ENCODE data around the gene PATJ.

Gene PATJ, protein sequence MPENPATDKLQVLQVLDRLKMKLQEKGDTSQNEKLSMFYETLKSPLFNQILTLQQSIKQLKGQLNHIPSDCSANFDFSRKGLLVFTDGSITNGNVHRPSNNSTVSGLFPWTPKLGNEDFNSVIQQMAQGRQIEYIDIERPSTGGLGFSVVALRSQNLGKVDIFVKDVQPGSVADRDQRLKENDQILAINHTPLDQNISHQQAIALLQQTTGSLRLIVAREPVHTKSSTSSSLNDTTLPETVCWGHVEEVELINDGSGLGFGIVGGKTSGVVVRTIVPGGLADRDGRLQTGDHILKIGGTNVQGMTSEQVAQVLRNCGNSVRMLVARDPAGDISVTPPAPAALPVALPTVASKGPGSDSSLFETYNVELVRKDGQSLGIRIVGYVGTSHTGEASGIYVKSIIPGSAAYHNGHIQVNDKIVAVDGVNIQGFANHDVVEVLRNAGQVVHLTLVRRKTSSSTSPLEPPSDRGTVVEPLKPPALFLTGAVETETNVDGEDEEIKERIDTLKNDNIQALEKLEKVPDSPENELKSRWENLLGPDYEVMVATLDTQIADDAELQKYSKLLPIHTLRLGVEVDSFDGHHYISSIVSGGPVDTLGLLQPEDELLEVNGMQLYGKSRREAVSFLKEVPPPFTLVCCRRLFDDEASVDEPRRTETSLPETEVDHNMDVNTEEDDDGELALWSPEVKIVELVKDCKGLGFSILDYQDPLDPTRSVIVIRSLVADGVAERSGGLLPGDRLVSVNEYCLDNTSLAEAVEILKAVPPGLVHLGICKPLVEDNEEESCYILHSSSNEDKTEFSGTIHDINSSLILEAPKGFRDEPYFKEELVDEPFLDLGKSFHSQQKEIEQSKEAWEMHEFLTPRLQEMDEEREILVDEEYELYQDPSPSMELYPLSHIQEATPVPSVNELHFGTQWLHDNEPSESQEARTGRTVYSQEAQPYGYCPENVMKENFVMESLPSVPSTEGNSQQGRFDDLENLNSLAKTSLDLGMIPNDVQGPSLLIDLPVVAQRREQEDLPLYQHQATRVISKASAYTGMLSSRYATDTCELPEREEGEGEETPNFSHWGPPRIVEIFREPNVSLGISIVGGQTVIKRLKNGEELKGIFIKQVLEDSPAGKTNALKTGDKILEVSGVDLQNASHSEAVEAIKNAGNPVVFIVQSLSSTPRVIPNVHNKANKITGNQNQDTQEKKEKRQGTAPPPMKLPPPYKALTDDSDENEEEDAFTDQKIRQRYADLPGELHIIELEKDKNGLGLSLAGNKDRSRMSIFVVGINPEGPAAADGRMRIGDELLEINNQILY (N-terminal part only)

DNA sequence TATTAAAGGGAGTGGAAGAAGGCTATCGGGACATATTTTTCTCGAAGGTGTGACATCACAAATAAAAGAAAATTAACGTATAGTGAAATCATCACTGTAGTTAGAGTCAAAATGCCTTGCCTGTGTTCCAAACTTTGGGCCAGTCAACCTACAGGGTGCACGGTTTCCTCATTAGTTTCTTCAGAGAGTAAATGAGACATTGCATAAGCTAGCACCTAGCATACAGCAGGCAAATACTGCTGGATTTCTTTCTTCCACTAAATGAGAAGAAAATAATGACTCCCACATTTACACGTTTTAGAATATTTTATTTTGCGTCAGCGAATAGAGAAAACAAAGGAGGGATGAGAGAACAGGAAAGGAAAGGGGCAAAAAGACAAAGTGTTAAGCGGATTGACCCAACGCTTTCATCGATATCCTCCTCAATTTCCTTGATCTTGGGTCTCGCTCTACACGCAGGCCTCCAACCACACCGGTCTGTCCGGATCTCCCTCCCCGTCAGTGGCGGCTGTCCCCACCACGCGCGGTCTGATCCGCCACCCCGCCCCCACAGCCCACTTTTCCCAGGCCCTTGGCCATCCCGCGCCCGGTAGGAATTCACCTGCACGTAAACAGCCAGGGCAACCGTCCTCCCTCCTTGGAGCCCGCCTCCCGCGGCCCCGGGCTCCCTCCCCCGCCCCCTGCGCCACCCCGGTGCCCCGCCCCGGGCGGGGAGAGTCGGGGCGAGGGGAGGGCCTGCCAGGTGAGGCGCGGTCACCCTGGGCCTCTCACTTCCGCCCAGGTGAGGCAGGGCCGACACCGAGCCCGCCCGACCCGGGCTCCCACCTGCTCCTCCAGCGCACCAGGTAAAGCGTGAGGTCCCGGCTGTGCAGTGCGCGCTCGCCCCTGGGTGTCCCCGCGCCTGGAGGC is at the start of gene PATJ:
Gene PATJ (plus strand): TSS at position 770 of the 909 bp plus-strand sequence. CDS start 20,413 bp downstream, outside the sequence.
- TF ChIP-seq, protein P1, sequence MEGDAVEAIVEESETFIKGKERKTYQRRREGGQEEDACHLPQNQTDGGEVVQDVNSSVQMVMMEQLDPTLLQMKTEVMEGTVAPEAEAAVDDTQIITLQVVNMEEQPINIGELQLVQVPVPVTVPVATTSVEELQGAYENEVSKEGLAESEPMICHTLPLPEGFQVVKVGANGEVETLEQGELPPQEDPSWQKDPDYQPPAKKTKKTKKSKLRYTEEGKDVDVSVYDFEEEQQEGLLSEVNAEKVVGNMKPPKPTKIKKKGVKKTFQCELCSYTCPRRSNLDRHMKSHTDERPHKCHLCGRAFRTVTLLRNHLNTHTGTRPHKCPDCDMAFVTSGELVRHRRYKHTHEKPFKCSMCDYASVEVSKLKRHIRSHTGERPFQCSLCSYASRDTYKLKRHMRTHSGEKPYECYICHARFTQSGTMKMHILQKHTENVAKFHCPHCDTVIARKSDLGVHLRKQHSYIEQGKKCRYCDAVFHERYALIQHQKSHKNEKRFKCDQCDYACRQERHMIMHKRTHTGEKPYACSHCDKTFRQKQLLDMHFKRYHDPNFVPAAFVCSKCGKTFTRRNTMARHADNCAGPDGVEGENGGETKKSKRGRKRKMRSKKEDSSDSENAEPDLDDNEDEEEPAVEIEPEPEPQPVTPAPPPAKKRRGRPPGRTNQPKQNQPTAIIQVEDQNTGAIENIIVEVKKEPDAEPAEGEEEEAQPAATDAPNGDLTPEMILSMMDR (conservative IDR thresholded peaks at IDR 0.05; ENCODE audit: low read length): no peak
- no peak for TF ChIP-seq EZH2phosphoT487 (IDR thresholded peaks at IDR 0.05; ENCODE audit: borderline replicate concordance)
- H3K27me3 ChIP-seq (ENCODE audit: insufficient read depth, low read length, poor library complexity, severe bottlenecking): no peaks in the 10 kb centered on the region
- no peaks in the 10 kb centered on the region for H3K4me1 ChIP-seq (ENCODE audit: insufficient read depth, low read length, poor library complexity, severe bottlenecking)
- H3F3A ChIP-seq (ENCODE audit: low read depth): no peaks in the 10 kb centered on the region
- no peaks in the 10 kb centered on the region for H4K20me1 ChIP-seq (ENCODE audit: insufficient read depth, low read length, poor library complexity, severe bottlenecking)
- H3K79me2 ChIP-seq (ENCODE audit: insufficient read depth, low read length): no peaks in the 10 kb centered on the region
- no peak within 1 kb of the TSS for H3K4me3 ChIP-seq (ENCODE audit: low read length, poor library complexity, severe bottlenecking)
- H3K4me2 ChIP-seq (ENCODE audit: low read depth, low read length, poor library complexity, severe bottlenecking): no peak within 1 kb of the TSS
- H3K9me3 ChIP-seq (ENCODE audit: insufficient read depth, low read depth, low read length): no peaks in the 10 kb centered on the region
- H3K9me2 ChIP-seq (replicated peaks; ENCODE audit: low read depth, low read length): no peaks in the 10 kb centered on the region
- H3K36me3 ChIP-seq (ENCODE audit: insufficient read depth, low read length): no peaks in the 10 kb centered on the region
- H3K9ac ChIP-seq (ENCODE audit: low read depth, low read length, poor library complexity, severe bottlenecking): no peak within 1 kb of the TSS
- H2AFZ ChIP-seq (ENCODE audit: low read length): no peak within 1 kb of the TSS

DNA sequence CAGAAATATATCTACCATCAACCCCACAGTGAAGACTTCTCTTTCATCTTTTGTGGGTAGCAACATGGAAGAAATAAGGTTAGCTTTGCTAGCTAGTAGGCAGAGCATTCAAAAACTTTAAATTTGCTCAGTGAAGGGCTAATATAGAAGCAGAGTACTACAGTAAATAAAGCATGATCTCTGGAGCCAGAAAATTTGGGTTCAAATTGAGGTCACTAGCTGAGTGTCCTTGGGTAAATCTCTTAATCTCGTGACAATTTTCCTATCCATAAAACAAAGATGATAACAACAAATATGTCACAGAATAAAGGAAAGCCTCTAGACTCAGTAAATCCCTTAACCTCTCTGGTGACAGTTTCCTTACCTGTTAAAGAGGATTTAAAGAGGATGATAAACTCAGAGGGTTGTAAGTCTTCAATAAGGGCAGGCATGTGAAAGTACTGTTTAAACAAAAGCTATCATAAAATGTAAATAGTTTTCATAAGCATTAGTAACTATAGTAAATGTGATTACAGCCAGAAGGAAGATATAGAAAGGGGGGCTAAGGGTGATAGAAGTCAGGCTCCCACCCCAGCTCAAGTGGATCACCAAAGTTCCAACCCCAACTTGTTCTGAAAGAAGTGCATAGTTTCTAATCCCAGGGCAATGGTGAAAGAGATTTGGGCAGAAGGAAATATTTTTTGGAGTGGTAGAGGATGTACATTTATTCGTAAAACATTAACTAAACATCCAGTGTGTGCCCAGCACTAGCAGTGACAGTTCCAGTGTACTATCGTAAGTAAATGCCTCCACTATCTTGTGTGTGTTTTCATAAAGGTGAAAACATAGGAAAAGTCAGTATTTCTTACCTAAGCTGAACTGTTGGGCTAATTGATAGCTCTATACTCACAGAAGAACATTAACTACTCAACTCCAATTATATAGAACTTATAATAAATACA is 42.1 kb upstream of the PATJ start:
- Histone ChIP-seq H3K4me3 (ENCODE audit: low read length, poor library complexity, severe bottlenecking) (no peak overlapping the region), H3K79me2 (ENCODE audit: insufficient read depth, low read length) (no peaks in the 10 kb centered on the region), H3K27me3 (ENCODE audit: insufficient read depth, low read length, poor library complexity, severe bottlenecking) (no peaks in the 10 kb centered on the region), H3K4me1 (ENCODE audit: insufficient read depth, low read length, poor library complexity, severe bottlenecking) (no peaks in the 10 kb centered on the region), H3K9ac (ENCODE audit: low read depth, low read length, poor library complexity, severe bottlenecking) (no peak overlapping the region), H3K4me2 (ENCODE audit: low read depth, low read length, poor library complexity, severe bottlenecking) (no peak overlapping the region), H3K9me3 (ENCODE audit: insufficient read depth, low read depth, low read length) (no peaks in the 10 kb centered on the region), H3K9me2 (replicated peaks; ENCODE audit: low read depth, low read length) (no peaks in the 10 kb centered on the region), H3F3A (ENCODE audit: low read depth) (no peaks in the 10 kb centered on the region), H4K20me1 (ENCODE audit: insufficient read depth, low read length, poor library complexity, severe bottlenecking) (no peaks in the 10 kb centered on the region), H3K36me3 (ENCODE audit: insufficient read depth, low read length) (peaks cover 59% of the 10 kb centered on the region), H2AFZ (ENCODE audit: low read length) (no peak overlapping the region)
- no peak for TF ChIP-seq EZH2phosphoT487 (IDR thresholded peaks at IDR 0.05; ENCODE audit: borderline replicate concordance)
- TF ChIP-seq, protein P1 (conservative IDR thresholded peaks at IDR 0.05; ENCODE audit: low read length): no peak

Measured in Loucy (cell line).